Astrocyte of the cerebellum (primary cell): Measurements from ENCODE around the gene RLF.

Experiments used
- DNase-seq: peaks from one replicate; pipeline ENCODE4 v3.0.0-alpha.2; 2011; ENCODE audit warnings: low read depth
- H3K4me3 ChIP-seq: 2 replicates; pipeline ENCODE4 v1.5.1; 2011; ENCODE audit warnings: mild to moderate bottlenecking, low read depth, low read length, moderate library complexity
- in situ Hi-C: cut with HindIII; loops from 2 replicates; pipeline ENCODE4 v1.10.0; 2017; ENCODE audit warnings: low sequenced_read_pairs
- TF ChIP-seq, protein P1 (sequence below): IDR thresholded peaks from 2 replicates; pipeline ENCODE4 v1.5.1; 2012; ENCODE audit warnings: low read length, low read depth, moderate library complexity, mild to moderate bottlenecking; ENCODE audit errors: missing control alignments

The RLF gene

DNA sequence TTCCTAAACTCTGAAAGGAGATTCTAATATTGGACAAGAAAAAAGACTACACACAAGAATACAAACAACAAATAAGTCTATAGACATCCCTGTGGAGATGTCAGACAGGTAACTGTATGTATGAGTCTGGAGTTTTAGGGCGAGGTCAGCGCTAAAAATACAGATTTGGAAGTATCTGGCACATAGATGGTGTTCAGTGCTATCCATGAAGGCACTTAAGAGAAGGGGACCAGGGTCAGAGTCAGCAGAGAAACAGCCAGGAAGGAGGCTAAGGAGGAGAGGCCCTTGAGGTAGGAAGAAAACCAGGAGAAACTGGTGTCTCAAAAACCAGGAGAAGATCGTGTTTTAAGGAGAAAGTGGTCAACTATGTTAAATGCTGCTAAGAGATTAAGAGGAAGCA is 114.9 kb downstream of the RLF start:
- TF ChIP-seq, protein P1, sequence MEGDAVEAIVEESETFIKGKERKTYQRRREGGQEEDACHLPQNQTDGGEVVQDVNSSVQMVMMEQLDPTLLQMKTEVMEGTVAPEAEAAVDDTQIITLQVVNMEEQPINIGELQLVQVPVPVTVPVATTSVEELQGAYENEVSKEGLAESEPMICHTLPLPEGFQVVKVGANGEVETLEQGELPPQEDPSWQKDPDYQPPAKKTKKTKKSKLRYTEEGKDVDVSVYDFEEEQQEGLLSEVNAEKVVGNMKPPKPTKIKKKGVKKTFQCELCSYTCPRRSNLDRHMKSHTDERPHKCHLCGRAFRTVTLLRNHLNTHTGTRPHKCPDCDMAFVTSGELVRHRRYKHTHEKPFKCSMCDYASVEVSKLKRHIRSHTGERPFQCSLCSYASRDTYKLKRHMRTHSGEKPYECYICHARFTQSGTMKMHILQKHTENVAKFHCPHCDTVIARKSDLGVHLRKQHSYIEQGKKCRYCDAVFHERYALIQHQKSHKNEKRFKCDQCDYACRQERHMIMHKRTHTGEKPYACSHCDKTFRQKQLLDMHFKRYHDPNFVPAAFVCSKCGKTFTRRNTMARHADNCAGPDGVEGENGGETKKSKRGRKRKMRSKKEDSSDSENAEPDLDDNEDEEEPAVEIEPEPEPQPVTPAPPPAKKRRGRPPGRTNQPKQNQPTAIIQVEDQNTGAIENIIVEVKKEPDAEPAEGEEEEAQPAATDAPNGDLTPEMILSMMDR, result no peak
- no peak for DNase-seq
- in situ Hi-C loops, result no loop called here
- no peak overlapping the region for H3K4me3 ChIP-seq

DNA sequence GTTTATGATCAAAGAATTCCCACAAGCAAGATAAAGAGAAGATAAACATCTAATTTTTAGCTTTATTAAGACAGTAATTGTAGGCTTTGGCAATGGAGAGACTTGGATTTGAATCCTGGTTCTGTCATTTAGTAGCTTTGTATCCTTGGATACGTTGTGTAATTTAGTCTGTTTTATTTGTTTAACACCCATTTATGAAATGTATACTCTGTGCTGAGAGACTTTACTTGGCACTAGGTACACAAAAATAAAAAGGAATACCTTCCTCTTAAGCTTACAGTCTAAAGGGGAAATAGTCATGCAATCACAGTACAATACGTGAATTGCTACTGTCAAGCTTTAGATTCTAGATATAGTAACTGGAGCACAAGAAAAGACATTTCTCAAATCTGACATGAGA is 120.7 kb downstream of the RLF start:
- no peak overlapping the region for H3K4me3 ChIP-seq
- TF ChIP-seq, protein P1, result no peak
- no peak for DNase-seq
- in situ Hi-C loops, result no loop called here
